HL-60 (cell line): Measurements from ENCODE around the gene CAPSL.

Source experiments
- REST ChIP-seq: IDR thresholded peaks from 2 replicates; pipeline ENCODE4 v1.6.1; 2012; ENCODE audit warnings: low read depth; ENCODE audit not compliant: insufficient replicate concordance
- TF ChIP-seq, protein P1 (sequence below): IDR thresholded peaks from one replicate; pipeline ENCODE4 v1.5.1; 2011; ENCODE audit warnings: low read length, control low read depth, inconsistent platforms; ENCODE audit not compliant: insufficient read depth

DNA sequence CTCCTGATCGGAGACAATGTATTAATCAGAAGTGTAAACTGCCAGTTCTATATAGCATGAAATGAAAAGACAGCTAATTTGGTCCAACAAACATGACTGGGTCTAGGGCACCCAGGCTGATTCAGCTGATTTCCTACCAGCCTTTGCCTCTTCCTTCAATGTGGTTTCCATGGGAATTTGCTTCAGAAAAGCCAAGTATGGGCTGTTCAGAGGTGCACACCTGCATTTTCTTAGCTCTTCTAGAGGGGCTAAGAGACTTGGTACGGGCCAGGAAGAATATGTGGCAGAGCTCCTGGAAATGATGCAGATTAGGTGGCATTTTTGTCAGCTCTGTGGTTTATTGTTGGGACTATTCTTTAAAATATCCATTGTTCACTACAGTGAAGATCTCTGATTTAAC, 59.3 kb downstream of the CAPSL start:
- TF ChIP-seq, protein P1, sequence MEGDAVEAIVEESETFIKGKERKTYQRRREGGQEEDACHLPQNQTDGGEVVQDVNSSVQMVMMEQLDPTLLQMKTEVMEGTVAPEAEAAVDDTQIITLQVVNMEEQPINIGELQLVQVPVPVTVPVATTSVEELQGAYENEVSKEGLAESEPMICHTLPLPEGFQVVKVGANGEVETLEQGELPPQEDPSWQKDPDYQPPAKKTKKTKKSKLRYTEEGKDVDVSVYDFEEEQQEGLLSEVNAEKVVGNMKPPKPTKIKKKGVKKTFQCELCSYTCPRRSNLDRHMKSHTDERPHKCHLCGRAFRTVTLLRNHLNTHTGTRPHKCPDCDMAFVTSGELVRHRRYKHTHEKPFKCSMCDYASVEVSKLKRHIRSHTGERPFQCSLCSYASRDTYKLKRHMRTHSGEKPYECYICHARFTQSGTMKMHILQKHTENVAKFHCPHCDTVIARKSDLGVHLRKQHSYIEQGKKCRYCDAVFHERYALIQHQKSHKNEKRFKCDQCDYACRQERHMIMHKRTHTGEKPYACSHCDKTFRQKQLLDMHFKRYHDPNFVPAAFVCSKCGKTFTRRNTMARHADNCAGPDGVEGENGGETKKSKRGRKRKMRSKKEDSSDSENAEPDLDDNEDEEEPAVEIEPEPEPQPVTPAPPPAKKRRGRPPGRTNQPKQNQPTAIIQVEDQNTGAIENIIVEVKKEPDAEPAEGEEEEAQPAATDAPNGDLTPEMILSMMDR: no peak
- TF ChIP-seq REST: no peak
